Measurements from ENCODE around the gene EXOC2. TPM values are rescaled to one million over a fixed set of nuclear protein-coding genes. Genes with fewer than 3 reads are reported as not detected.

The EXOC2 gene
- total RNA-seq, 2 donors from 2014 or later: 28.1 to 35.0 TPM

DNA sequence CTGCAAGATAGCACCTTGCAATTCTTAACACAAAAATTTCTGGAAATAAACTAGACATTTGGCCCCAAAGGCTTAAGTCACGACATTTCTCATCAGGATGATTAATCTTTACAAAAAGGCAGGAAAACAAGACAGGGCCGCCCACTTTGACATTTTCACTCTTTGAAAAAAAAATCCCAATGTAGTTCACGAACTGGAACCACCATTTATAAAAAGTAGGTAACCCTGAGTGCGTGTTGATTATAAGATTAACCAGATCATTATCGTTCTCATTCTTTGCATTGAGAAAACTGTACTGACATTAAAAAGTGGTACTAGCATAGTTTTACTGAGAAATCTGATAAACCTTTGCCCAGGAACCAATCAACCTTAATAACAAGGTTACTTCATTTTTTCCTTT lies 144.8 kb downstream of the EXOC2 start:
- Mint-ChIP-seq H3K9me3 (no peaks in the 10 kb centered on the region), H3K4me3 (no peak overlapping the region), H3K27ac (no peak overlapping the region), H3K4me1 (peaks cover 10% of the 10 kb centered on the region), H3K27me3 (ENCODE audit: insufficient read depth) (no peaks in the 10 kb centered on the region), H3K36me3 (ENCODE audit: low read depth) (peaks cover 13% of the 10 kb centered on the region)
- WGBS, 2 experiments (ENCODE audit: insufficient coverage in 1 of 2, insufficient read length in 1 of 2): 90 to 100% methylated on average over 4 to 5 of the region's 5 CpGs
- Histone ChIP-seq H3K9me3 (ENCODE audit: control insufficient read depth, low read length) (no peaks in the 10 kb centered on the region), H3K9ac (ENCODE audit: extremely low read depth, low read length, poor library complexity, severe bottlenecking) (no peak overlapping the region), H3K27me3 (ENCODE audit: control insufficient read depth, insufficient read depth, low read length, poor library complexity, severe bottlenecking) (no peaks in the 10 kb centered on the region), H3K4me3 (ENCODE audit: low read length) (no peak overlapping the region), H3K36me3 (ENCODE audit: control insufficient read depth, insufficient read depth, low read length) (peaks cover 42% of the 10 kb centered on the region), H3K4me1 (ENCODE audit: control insufficient read depth, insufficient read depth, low read length) (peaks cover 3% of the 10 kb centered on the region), H3K27ac (ENCODE audit: low read depth, low read length) (no peak overlapping the region)
- no peak for TF ChIP-seq CTCF (conservative IDR thresholded peaks at IDR 0.05)
- no peak for DNase-seq

- no peak overlapping the region for H3K27ac Mint-ChIP-seq
- H3K36me3 Mint-ChIP-seq (ENCODE audit: low read depth): peaks cover 66% of the 10 kb centered on the region
- H3K4me1 ChIP-seq (ENCODE audit: control insufficient read depth, insufficient read depth, low read length): no peaks in the 10 kb centered on the region
- H3K27me3 ChIP-seq (ENCODE audit: control insufficient read depth, insufficient read depth, low read length, poor library complexity, severe bottlenecking): no peaks in the 10 kb centered on the region
- H3K36me3 ChIP-seq (ENCODE audit: control insufficient read depth, insufficient read depth, low read length): peaks cover 43% of the 10 kb centered on the region
- no peak overlapping the region for H3K4me3 Mint-ChIP-seq
- H3K4me3 ChIP-seq (ENCODE audit: low read length): no peak overlapping the region
- H3K27me3 Mint-ChIP-seq (ENCODE audit: insufficient read depth): no peaks in the 10 kb centered on the region
- no peak overlapping the region for H3K9ac ChIP-seq (ENCODE audit: extremely low read depth, low read length, poor library complexity, severe bottlenecking)
- TF ChIP-seq CTCF (conservative IDR thresholded peaks at IDR 0.05): no peak
- peaks cover 21% of the 10 kb centered on the region for H3K9me3 ChIP-seq (ENCODE audit: control insufficient read depth, low read length)
- DNase-seq: no peak
- H3K27ac ChIP-seq (ENCODE audit: low read depth, low read length): no peak overlapping the region
- H3K9me3 Mint-ChIP-seq: peaks cover 15% of the 10 kb centered on the region
- H3K4me1 Mint-ChIP-seq: no peaks in the 10 kb centered on the region
Measured at GRCh38 chr6:540490-540889, 152.4 kb downstream of the EXOC2 start.

- 94 to 96% methylated on average over 51 to 56 of the region's 56 CpGs for WGBS, 2 experiments (ENCODE audit: insufficient coverage in 1 of 2, insufficient read length in 1 of 2)
- peaks cover 57% of the 10 kb centered on the region for H3K36me3 Mint-ChIP-seq (ENCODE audit: low read depth)
- TF ChIP-seq CTCF (conservative IDR thresholded peaks at IDR 0.05): no peak
Measured at GRCh38 chr6:537114-537513, 155.8 kb downstream of the EXOC2 start.

More at GRCh38 chr6:537114-537513, 155.8 kb downstream of the EXOC2 start:
- no peak for DNase-seq
- peaks cover 21% of the 10 kb centered on the region for H3K9me3 ChIP-seq (ENCODE audit: control insufficient read depth, low read length)
- H3K9ac ChIP-seq (ENCODE audit: extremely low read depth, low read length, poor library complexity, severe bottlenecking): no peak overlapping the region
- no peaks in the 10 kb centered on the region for H3K4me1 ChIP-seq (ENCODE audit: control insufficient read depth, insufficient read depth, low read length)
- H3K27me3 ChIP-seq (ENCODE audit: control insufficient read depth, insufficient read depth, low read length, poor library complexity, severe bottlenecking): no peaks in the 10 kb centered on the region
- H3K27ac Mint-ChIP-seq: no peak overlapping the region
- no peaks in the 10 kb centered on the region for H3K27me3 Mint-ChIP-seq (ENCODE audit: insufficient read depth)
- H3K4me3 Mint-ChIP-seq: no peak overlapping the region
- no peak overlapping the region for H3K27ac ChIP-seq (ENCODE audit: low read depth, low read length)
- H3K9me3 Mint-ChIP-seq: peaks cover 15% of the 10 kb centered on the region
- H3K36me3 ChIP-seq (ENCODE audit: control insufficient read depth, insufficient read depth, low read length): peaks cover 26% of the 10 kb centered on the region
- H3K4me1 Mint-ChIP-seq: no peaks in the 10 kb centered on the region
- H3K4me3 ChIP-seq (ENCODE audit: low read length): no peak overlapping the region

All from endodermal cell (in vitro differentiated cells).